Measurements from ENCODE around the gene CABS1. TPM values are rescaled to one million over a fixed set of nuclear protein-coding genes. Genes with fewer than 3 reads are reported as not detected.

CABS1 gene
- not detected for total RNA-seq

- DNase-seq (no peak), ATAC-seq (no peak)
- H3K4me3 Mint-ChIP-seq = no peak within 1 kb of the TSS
- H3K27ac Mint-ChIP-seq = no peak within 1 kb of the TSS
- no peaks in the 10 kb centered on the region for H3K36me3 Mint-ChIP-seq
- no peaks in the 10 kb centered on the region for H3K27me3 Mint-ChIP-seq
- no peaks in the 10 kb centered on the region for H3K9me3 Mint-ChIP-seq (ENCODE audit: low read depth)
- no peaks in the 10 kb centered on the region for H3K4me1 Mint-ChIP-seq
- CTCF ChIA-PET = no interaction called here
Observed at GRCh38 chr4:70334681-70335080, at the start of gene CABS1. TSS of gene CABS1 (plus strand) at chr4:70334981. CDS start at chr4:70335040, 59 bp downstream.

DNA sequence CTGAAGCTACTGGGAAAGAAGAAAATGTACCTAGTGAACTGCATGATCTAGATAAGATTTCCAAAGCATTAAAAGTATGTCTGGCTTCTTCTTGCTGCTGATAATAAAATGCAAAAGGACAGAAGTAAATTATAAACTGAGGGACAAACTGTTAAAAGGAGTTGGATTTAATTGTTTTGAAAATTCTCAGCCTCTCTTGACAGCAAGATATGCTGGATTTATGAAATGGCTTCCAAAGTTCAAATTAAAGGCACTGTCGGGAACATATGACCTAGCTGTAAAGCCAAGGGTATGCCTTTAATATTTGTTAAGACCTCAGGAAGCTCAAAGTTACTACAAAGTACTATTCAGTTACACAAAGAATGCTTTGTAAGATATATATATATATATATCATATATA, 46.1 kb upstream of the CABS1 start:
- no peaks in the 10 kb centered on the region for H3K36me3 Mint-ChIP-seq
- peaks cover 2% of the 10 kb centered on the region for H3K9me3 Mint-ChIP-seq (ENCODE audit: low read depth)
- H3K4me3 Mint-ChIP-seq = no peak overlapping the region
- DNase-seq (no peak), ATAC-seq (no peak)
- CTCF ChIA-PET = no interaction called here
- H3K27ac Mint-ChIP-seq = no peak overlapping the region
- H3K27me3 Mint-ChIP-seq = no peaks in the 10 kb centered on the region
- H3K4me1 Mint-ChIP-seq = no peaks in the 10 kb centered on the region

GRCh38 chr4:70291341-70291740, 43.4 kb upstream of the CABS1 start:
- H3K9me3 Mint-ChIP-seq (ENCODE audit: low read depth) = peaks cover 2% of the 10 kb centered on the region
- ATAC-seq = no peak
- H3K27ac Mint-ChIP-seq = no peak overlapping the region
- H3K36me3 Mint-ChIP-seq = no peaks in the 10 kb centered on the region
- CTCF ChIA-PET = no interaction called here
- DNase-seq = no peak
- no peaks in the 10 kb centered on the region for H3K4me1 Mint-ChIP-seq
- no peaks in the 10 kb centered on the region for H3K27me3 Mint-ChIP-seq
- no peak overlapping the region for H3K4me3 Mint-ChIP-seq

DNA sequence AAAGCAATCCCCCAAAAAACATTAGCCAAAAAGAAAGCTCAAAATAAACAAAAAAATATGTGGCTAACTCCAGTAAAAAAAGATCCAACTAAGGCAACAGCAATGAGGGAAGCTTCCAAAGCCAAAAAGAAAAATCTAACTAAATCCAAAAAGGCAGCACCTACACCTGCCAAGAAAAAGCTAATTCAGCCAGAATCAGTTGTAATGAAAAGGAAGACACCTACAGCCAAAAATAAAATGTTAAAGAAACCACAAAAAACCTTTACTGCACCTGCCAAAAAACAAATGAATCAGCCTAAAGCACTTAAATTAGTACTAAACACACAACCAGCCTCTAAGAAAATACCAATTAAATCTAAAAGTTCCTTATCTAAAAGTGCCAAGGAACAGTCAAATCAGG, 37.2 kb upstream of the CABS1 start:
- no peak for DNase-seq
- no peak for ATAC-seq
- CTCF ChIA-PET = no interaction called here
- no peaks in the 10 kb centered on the region for H3K4me1 Mint-ChIP-seq
- no peaks in the 10 kb centered on the region for H3K36me3 Mint-ChIP-seq
- no peak overlapping the region for H3K4me3 Mint-ChIP-seq
- H3K27me3 Mint-ChIP-seq = no peaks in the 10 kb centered on the region
- H3K27ac Mint-ChIP-seq = no peak overlapping the region
- H3K9me3 Mint-ChIP-seq (ENCODE audit: low read depth) = peaks cover 3% of the 10 kb centered on the region

- Mint-ChIP-seq H3K36me3 (no peaks in the 10 kb centered on the region), H3K9me3 (ENCODE audit: low read depth) (peaks cover 3% of the 10 kb centered on the region), H3K27ac (no peak overlapping the region), H3K4me3 (no peak overlapping the region), H3K27me3 (no peaks in the 10 kb centered on the region), H3K4me1 (no peaks in the 10 kb centered on the region)
- CTCF ChIA-PET = no interaction called here
- DNase-seq (no peak), ATAC-seq (no peak)
Observed at GRCh38 chr4:70298051-70298450, 36.7 kb upstream of the CABS1 start.

- ATAC-seq (no peak), DNase-seq (no peak)
- CTCF ChIA-PET = no interaction called here
- Mint-ChIP-seq H3K27me3 (no peaks in the 10 kb centered on the region), H3K9me3 (ENCODE audit: low read depth) (peaks cover 3% of the 10 kb centered on the region), H3K36me3 (no peaks in the 10 kb centered on the region), H3K4me3 (no peak overlapping the region), H3K4me1 (no peaks in the 10 kb centered on the region), H3K27ac (no peak overlapping the region)
Observed at GRCh38 chr4:70299643-70300042, 35.1 kb upstream of the CABS1 start.

GRCh38 chr4:70300215-70300614, 34.6 kb upstream of the CABS1 start:
- DNase-seq (no peak), ATAC-seq (no peak)
- no peak overlapping the region for H3K27ac Mint-ChIP-seq
- no peaks in the 10 kb centered on the region for H3K36me3 Mint-ChIP-seq
- no peaks in the 10 kb centered on the region for H3K27me3 Mint-ChIP-seq
- CTCF ChIA-PET = no interaction called here
- H3K4me1 Mint-ChIP-seq = no peaks in the 10 kb centered on the region
- H3K4me3 Mint-ChIP-seq = no peak overlapping the region
- H3K9me3 Mint-ChIP-seq (ENCODE audit: low read depth) = peaks cover 3% of the 10 kb centered on the region

GRCh38 chr4:70303090-70303489, 31.7 kb upstream of the CABS1 start:
- ATAC-seq (no peak), DNase-seq (no peak)
- H3K27ac Mint-ChIP-seq = no peak overlapping the region
- peaks cover 3% of the 10 kb centered on the region for H3K9me3 Mint-ChIP-seq (ENCODE audit: low read depth)
- H3K4me1 Mint-ChIP-seq = no peaks in the 10 kb centered on the region
- CTCF ChIA-PET = no interaction called here
- H3K27me3 Mint-ChIP-seq = no peaks in the 10 kb centered on the region
- no peak overlapping the region for H3K4me3 Mint-ChIP-seq
- H3K36me3 Mint-ChIP-seq = no peaks in the 10 kb centered on the region

DNA sequence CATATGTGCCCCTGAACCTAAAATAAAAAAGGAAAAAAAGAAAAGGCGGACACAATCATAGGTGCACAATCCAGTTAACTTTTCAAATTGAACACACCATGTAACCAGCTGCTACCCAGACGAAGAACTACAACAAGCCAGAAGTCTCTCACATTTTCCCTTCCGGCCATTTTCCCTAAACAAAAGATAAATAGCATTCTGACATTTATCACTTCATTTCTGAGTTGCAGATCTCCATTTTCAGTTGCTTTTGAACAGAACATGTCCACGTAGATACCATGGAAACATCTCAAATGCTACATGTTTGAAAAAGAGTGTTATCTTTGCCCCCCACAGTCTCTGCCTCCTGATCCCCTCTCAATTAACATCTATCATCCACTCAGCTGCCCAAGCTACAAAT, 29.2 kb upstream of the CABS1 start:
- no peak for ATAC-seq
- Mint-ChIP-seq H3K36me3 (no peaks in the 10 kb centered on the region), H3K27me3 (no peaks in the 10 kb centered on the region), H3K4me3 (no peak overlapping the region), H3K9me3 (ENCODE audit: low read depth) (peaks cover 5% of the 10 kb centered on the region), H3K27ac (no peak overlapping the region), H3K4me1 (no peaks in the 10 kb centered on the region)
- DNase-seq = no peak
- CTCF ChIA-PET = no interaction called here

DNA sequence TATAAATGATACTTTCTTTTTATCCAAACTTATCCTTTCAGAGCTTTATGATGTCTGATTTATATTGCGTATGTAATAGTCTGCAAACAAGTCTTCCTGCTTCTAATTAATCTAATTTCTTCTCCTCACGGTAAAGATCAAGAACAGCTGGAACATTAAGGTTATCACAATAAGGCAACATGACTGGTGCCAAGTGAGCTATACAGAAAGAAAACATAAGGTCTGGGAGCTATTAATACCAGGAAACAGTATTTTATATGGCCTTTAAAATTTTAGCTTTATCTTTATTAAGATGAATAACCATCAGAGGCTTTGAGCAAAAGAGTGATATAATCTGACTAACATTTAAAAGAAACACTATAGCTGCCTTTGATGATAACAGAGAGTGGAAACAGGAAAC, 28.7 kb upstream of the CABS1 start:
- CTCF ChIA-PET = no interaction called here
- Mint-ChIP-seq H3K27me3 (no peaks in the 10 kb centered on the region), H3K4me3 (no peak overlapping the region), H3K4me1 (no peaks in the 10 kb centered on the region), H3K36me3 (no peaks in the 10 kb centered on the region), H3K27ac (no peak overlapping the region), H3K9me3 (ENCODE audit: low read depth) (peaks cover 5% of the 10 kb centered on the region)
- ATAC-seq (no peak), DNase-seq (no peak)

DNA sequence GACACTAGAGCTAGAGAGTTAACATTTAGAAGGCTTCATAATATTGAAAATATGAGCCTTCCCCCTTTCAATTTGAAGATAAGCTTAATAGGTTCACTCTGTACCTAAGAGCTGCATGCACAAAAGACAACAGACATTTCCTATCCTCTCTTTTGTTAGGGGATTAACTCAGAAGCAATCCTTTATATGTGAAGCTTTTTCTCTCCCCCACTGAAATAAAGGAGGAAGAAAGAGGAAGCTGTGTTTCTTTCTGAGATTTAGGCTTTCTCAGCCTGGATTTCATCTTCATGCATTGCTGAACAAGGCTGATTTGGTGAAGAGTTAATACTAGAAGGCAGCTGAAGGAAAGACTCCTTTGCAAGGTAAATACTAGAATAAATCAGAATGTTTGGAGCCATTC, 21.0 kb upstream of the CABS1 start:
- Mint-ChIP-seq H3K4me1 (no peaks in the 10 kb centered on the region), H3K4me3 (no peak overlapping the region), H3K27me3 (no peaks in the 10 kb centered on the region), H3K9me3 (ENCODE audit: low read depth) (peaks cover 3% of the 10 kb centered on the region), H3K36me3 (no peaks in the 10 kb centered on the region), H3K27ac (no peak overlapping the region)
- ATAC-seq = no peak
- DNase-seq = no peak
- CTCF ChIA-PET = no interaction called here

GRCh38 chr4:70315928-70316327, 18.9 kb upstream of the CABS1 start:
- ATAC-seq (no peak), DNase-seq (no peak)
- H3K27me3 Mint-ChIP-seq = no peaks in the 10 kb centered on the region
- no peaks in the 10 kb centered on the region for H3K9me3 Mint-ChIP-seq (ENCODE audit: low read depth)
- CTCF ChIA-PET = no interaction called here
- H3K36me3 Mint-ChIP-seq = no peaks in the 10 kb centered on the region
- no peaks in the 10 kb centered on the region for H3K4me1 Mint-ChIP-seq
- H3K4me3 Mint-ChIP-seq = no peak overlapping the region
- H3K27ac Mint-ChIP-seq = no peak overlapping the region

GRCh38 chr4:70326052-70326451, 8.7 kb upstream of the CABS1 start:
- Mint-ChIP-seq H3K27ac (no peak overlapping the region), H3K9me3 (ENCODE audit: low read depth) (no peaks in the 10 kb centered on the region), H3K4me1 (no peaks in the 10 kb centered on the region), H3K36me3 (no peaks in the 10 kb centered on the region), H3K27me3 (no peaks in the 10 kb centered on the region), H3K4me3 (no peak overlapping the region)
- DNase-seq (no peak), ATAC-seq (no peak)
- CTCF ChIA-PET = no interaction called here

GRCh38 chr4:70336043-70336442, 1.3 kb downstream of the CABS1 start:
- no peak overlapping the region for H3K27ac Mint-ChIP-seq
- H3K4me1 Mint-ChIP-seq = no peaks in the 10 kb centered on the region
- no peaks in the 10 kb centered on the region for H3K27me3 Mint-ChIP-seq
- no peak overlapping the region for H3K4me3 Mint-ChIP-seq
- no peaks in the 10 kb centered on the region for H3K9me3 Mint-ChIP-seq (ENCODE audit: low read depth)
- CTCF ChIA-PET = no interaction called here
- ATAC-seq (no peak), DNase-seq (no peak)
- H3K36me3 Mint-ChIP-seq = no peaks in the 10 kb centered on the region

DNA sequence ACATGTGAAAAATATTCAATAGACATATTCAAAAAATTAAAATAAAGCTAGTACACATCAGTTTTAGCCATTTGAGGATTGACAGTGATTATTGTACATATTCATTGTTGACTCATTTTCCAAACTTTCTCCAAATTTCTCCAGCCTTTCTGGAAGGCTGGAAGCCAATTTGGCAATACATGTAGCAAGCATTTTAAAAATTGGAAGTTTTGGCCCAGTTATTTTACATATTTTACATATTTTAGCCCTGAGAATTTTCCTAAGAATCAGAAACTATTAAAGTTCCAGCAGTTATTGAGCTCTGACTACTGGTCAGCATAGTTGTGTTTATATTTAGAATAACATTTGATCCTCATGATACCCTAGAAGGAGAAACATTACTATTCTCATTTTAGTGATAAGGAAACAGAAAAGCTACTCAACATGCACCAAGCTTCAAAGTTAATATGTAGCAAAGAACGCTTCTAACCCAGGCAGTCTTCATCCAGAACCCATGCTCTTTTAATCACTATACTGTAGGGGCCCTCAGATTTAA, 3.2 kb downstream of the CABS1 start:
- no peak overlapping the region for H3K4me3 Mint-ChIP-seq
- CTCF ChIA-PET = no interaction called here
- no peak overlapping the region for H3K27ac Mint-ChIP-seq
- ATAC-seq = no peak
- H3K27me3 Mint-ChIP-seq = no peaks in the 10 kb centered on the region
- no peaks in the 10 kb centered on the region for H3K4me1 Mint-ChIP-seq
- H3K36me3 Mint-ChIP-seq = no peaks in the 10 kb centered on the region
- DNase-seq = no peak
- H3K9me3 Mint-ChIP-seq (ENCODE audit: low read depth) = no peaks in the 10 kb centered on the region

All from activated CD8-positive, alpha-beta memory T cell treated with anti-CD3 and anti-CD28 coated beads, Interleukin-2, amount 10 ng/mL, durations not matched to agents 7 days and 5 days (primary cell).